Neural crest cell (in vitro differentiated cells): Measurements from ENCODE around the gene LURAP1L. TPM values are rescaled to one million over a fixed set of nuclear protein-coding genes. Genes with fewer than 3 reads are reported as not detected.
A peak's percentile ranks its signal among the peaks of the same experiment; 100 is the strongest.

Experiments
- DNase-seq: peaks from one replicate; pipeline ENCODE4 v3.0.0; 2021; ENCODE audit warnings: low read depth, mixed read lengths, low spot score
- H3K27ac Mint-ChIP-seq: one replicate; pipeline ENCODE4 v1.8.0; 2021; ENCODE audit warnings: mild to moderate bottlenecking, mixed read lengths; ENCODE audit not compliant: unreplicated experiment
- H3K27me3 Mint-ChIP-seq: 2 replicates; pipeline ENCODE4 v1.8.0; 2021; ENCODE audit warnings: low read depth, mild to moderate bottlenecking, mixed read lengths
- H3K36me3 Mint-ChIP-seq: 2 replicates; pipeline ENCODE4 v1.8.0; 2021; ENCODE audit warnings: low read depth, mild to moderate bottlenecking, mixed read lengths
- H3K4me1 Mint-ChIP-seq: 2 replicates; pipeline ENCODE4 v1.8.0; 2021; ENCODE audit warnings: mixed read lengths
- H3K4me3 Mint-ChIP-seq: one replicate; pipeline ENCODE4 v1.8.0; 2021; ENCODE audit warnings: mild to moderate bottlenecking, mixed read lengths
- H3K9me3 Mint-ChIP-seq: 2 replicates; pipeline ENCODE4 v1.8.0; 2021; ENCODE audit warnings: mixed read lengths
- CTCF ChIP-seq: fragments of 200-600 bp; sonication (generic); conservative IDR thresholded peaks from 2 replicates; pipeline ENCODE4 v1.5.0; 2021; ENCODE audit warnings: antibody characterized with exemption, mild to moderate bottlenecking
- total RNA-seq: library from RNA; stranded (reverse); gene quantifications from 2 replicates; pipeline ENCODE4 v1.2.1, GENCODE V29; 2021

Gene LURAP1L
- total RNA-seq, 1 donor from 2014 or later, result 0.40 TPM

GRCh38 chr9:12816656-12817101 is 41.9 kb downstream of the LURAP1L start:
- H3K9me3 Mint-ChIP-seq, result no peaks in the 10 kb centered on the region
- no peak for DNase-seq
- peaks cover 15% of the 10 kb centered on the region for H3K4me1 Mint-ChIP-seq
- no peaks in the 10 kb centered on the region for H3K27me3 Mint-ChIP-seq
- no peaks in the 10 kb centered on the region for H3K36me3 Mint-ChIP-seq
- no peak overlapping the region for H3K27ac Mint-ChIP-seq
- no peak for TF ChIP-seq CTCF
- H3K4me3 Mint-ChIP-seq, result no peak overlapping the region

DNA sequence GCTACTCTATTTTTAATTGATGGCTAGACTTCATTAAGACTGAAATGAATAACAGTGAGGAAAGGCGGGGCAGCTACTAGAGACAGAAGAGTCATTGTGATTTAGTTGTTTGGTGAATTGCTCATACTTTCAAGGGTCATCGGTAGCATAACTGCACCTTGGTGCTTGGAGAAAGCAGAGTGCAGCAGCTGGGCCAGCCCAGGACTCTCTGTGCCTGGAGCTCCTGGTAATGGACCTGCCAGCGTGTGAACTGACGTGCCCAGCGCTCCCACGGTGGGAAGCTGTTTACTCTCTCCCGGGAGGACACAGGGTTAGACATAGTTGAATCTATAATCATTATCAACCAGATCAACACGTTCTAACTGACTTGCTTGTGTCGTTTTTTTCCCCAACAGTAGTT is 42.9 kb downstream of the LURAP1L start:
- Mint-ChIP-seq H3K36me3 (no peaks in the 10 kb centered on the region), H3K27ac (no peak overlapping the region), H3K4me1 (peaks cover 15% of the 10 kb centered on the region), H3K27me3 (no peaks in the 10 kb centered on the region), H3K4me3 (no peak overlapping the region), H3K9me3 (no peaks in the 10 kb centered on the region)
- DNase-seq, result no peak
- no peak for TF ChIP-seq CTCF

GRCh38 chr9:12818431-12819000 is 43.7 kb downstream of the LURAP1L start:
- Mint-ChIP-seq H3K9me3 (no peaks in the 10 kb centered on the region), H3K27ac (no peak overlapping the region), H3K4me3 (no peak overlapping the region), H3K4me1 (peaks cover 15% of the 10 kb centered on the region), H3K36me3 (no peaks in the 10 kb centered on the region), H3K27me3 (no peaks in the 10 kb centered on the region)
- DNase-seq, result no peak
- TF ChIP-seq CTCF, result no peak

- Mint-ChIP-seq H3K27ac (no peak overlapping the region), H3K4me3 (no peak overlapping the region), H3K27me3 (no peaks in the 10 kb centered on the region), H3K36me3 (no peaks in the 10 kb centered on the region), H3K9me3 (no peaks in the 10 kb centered on the region), H3K4me1 (peaks cover 9% of the 10 kb centered on the region)
- DNase-seq, result no peak
- peak; percentile 57 for TF ChIP-seq CTCF
These were observed 44.8 kb downstream of the LURAP1L start for GRCh38 chr9:12819436-12820185.

DNA sequence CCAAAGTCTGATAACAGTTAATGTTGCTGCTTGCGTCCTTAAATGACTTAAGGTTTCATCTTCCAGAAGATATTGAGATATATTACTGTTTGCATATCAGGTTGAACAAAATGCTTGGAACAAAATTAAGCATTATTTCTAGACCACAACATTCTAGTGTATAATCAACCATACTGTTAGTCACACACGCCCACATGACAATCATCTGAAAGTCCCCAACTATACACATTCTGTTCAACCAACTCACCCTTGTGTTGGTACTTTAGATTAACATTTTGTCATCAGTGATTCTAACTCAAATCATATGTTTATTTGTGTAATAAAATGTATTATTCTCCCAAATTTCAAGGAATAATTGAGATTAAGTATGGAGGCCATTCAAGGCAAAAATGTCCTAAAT is 47.3 kb downstream of the LURAP1L start:
- Mint-ChIP-seq H3K27ac (no peak overlapping the region), H3K4me1 (peaks cover 8% of the 10 kb centered on the region), H3K27me3 (no peaks in the 10 kb centered on the region), H3K36me3 (no peaks in the 10 kb centered on the region), H3K4me3 (no peak overlapping the region), H3K9me3 (no peaks in the 10 kb centered on the region)
- DNase-seq, result no peak
- TF ChIP-seq CTCF, result no peak
